Urinary bladder (tissue), 4 donors: ENCODE data around the gene NEK5. TPM values are rescaled to one million over a fixed set of nuclear protein-coding genes. Genes with fewer than 3 reads are reported as not detected.
"Not testable (repeated sequence)": the region's sequence is repeated elsewhere in the genome, so short reads cannot be mapped to it uniquely, and the experiment has no call there.

Experiments
- DNase-seq: peaks from one replicate; pipeline ENCODE4 v3.0.0-alpha.2; 2015; ENCODE audit errors: extremely low spot score
- H3K27ac ChIP-seq: one replicate; pipeline ENCODE4 v1.5.1; 2013; ENCODE audit warnings: low read depth, mild to moderate bottlenecking, moderate library complexity
- H3K36me3 ChIP-seq: one replicate; pipeline ENCODE4 v1.6.1; 2013; ENCODE audit warnings: mild to moderate bottlenecking, moderate library complexity; ENCODE audit not compliant: insufficient read depth
- H3K4me1 ChIP-seq: one replicate; pipeline ENCODE4 v1.6.1; 2013; ENCODE audit warnings: mild to moderate bottlenecking, moderate library complexity; ENCODE audit not compliant: insufficient read depth
- H3K4me3 ChIP-seq: one replicate; pipeline ENCODE4 v1.5.1; 2013; ENCODE audit warnings: low read depth, low read length
- WGBS: extraction: QIAGEN DNeasy Blood & Tissue Kit; methylation state at CpG from one replicate; pipeline ENCODE4 v1.1.7; 2013; 5-methylcytosine and 5-hydroxymethylcytosine counted together
- polyA plus RNA-seq: library from polyadenylated mRNA; stranded (reverse); fragments of 200-250 nt; gene quantifications from one replicate; pipeline ENCODE4 v1.2.3, GENCODE V29; 2013
- total RNA-seq: library from RNA; depleted of rRNA; stranded (reverse); fragments of >200 nt; gene quantifications from one replicate; pipeline ENCODE4 v1.2.3, GENCODE V29; 2014
- donor health status: healthy with polysubstance abuse.
- donor health status: healthy.

Gene NEK5
- total and polyA plus RNA-seq, 2 donors = 0.16 to 1.4 TPM

- WGBS = 22% methylated on average over 3 of the region's 3 CpGs
- DNase-seq = no peak
- Histone ChIP-seq H3K4me1 (no peaks in the 10 kb centered on the region), H3K27ac (no peak overlapping the region), H3K36me3 (no peaks in the 10 kb centered on the region), H3K4me3 (no peak overlapping the region)
These were observed 10.3 kb downstream of the NEK5 start for GRCh38 chr13:52118595-52118994.

GRCh38 chr13:52118095-52118494 lies 10.8 kb downstream of the NEK5 start:
- Histone ChIP-seq H3K36me3 (no peaks in the 10 kb centered on the region), H3K4me1 (no peaks in the 10 kb centered on the region)
- WGBS = 70% methylated on average over 2 of the region's 2 CpGs

GRCh38 chr13:52112591-52112990 lies 16.3 kb downstream of the NEK5 start:
- no peak overlapping the region for H3K4me3 ChIP-seq
- 41% methylated on average over 1 of the region's 1 CpG for WGBS
- no peaks in the 10 kb centered on the region for H3K4me1 ChIP-seq

More at GRCh38 chr13:52118095-52118494, 10.8 kb downstream of the NEK5 start:
- no peak for DNase-seq
- Histone ChIP-seq H3K27ac (no peak overlapping the region), H3K4me3 (no peak overlapping the region)

GRCh38 chr13:52109116-52109670 lies 19.7 kb downstream of the NEK5 start:
- Histone ChIP-seq H3K4me3 (no peak overlapping the region), H3K36me3 (no peaks in the 10 kb centered on the region), H3K4me1 (no peaks in the 10 kb centered on the region), H3K27ac (no peak overlapping the region)
- no peak for DNase-seq
- WGBS = 92% methylated on average over 1 of the region's 1 CpG

More at GRCh38 chr13:52112591-52112990, 16.3 kb downstream of the NEK5 start:
- Histone ChIP-seq H3K36me3 (no peaks in the 10 kb centered on the region), H3K27ac (no peak overlapping the region)
- no peak for DNase-seq

GRCh38 chr13:52105841-52106240 lies 23.0 kb downstream of the NEK5 start:
- no peak for DNase-seq
- 90% methylated on average over 1 of the region's 1 CpG for WGBS
- Histone ChIP-seq H3K36me3 (no peaks in the 10 kb centered on the region), H3K4me1 (no peaks in the 10 kb centered on the region), H3K4me3 (no peak overlapping the region), H3K27ac (no peak overlapping the region)

GRCh38 chr13:52104624-52105023 lies 24.2 kb downstream of the NEK5 start:
- H3K27ac ChIP-seq = no peak overlapping the region
- WGBS = 33% methylated on average over 1 of the region's 1 CpG
- H3K4me3 ChIP-seq = no peak overlapping the region
- H3K36me3 ChIP-seq = no peaks in the 10 kb centered on the region
- no peaks in the 10 kb centered on the region for H3K4me1 ChIP-seq
- no peak for DNase-seq

- Histone ChIP-seq H3K36me3 (no peaks in the 10 kb centered on the region), H3K27ac (no peak overlapping the region), H3K4me3 (no peak overlapping the region), H3K4me1 (no peaks in the 10 kb centered on the region)
- DNase-seq = no peak
- 84% methylated on average over 5 of the region's 5 CpGs for WGBS
These were observed 25.5 kb downstream of the NEK5 start for GRCh38 chr13:52103386-52103785.

GRCh38 chr13:52102423-52102822 lies 26.4 kb downstream of the NEK5 start:
- not testable (repeated sequence) for H3K4me1 ChIP-seq, H3K4me3 ChIP-seq, H3K36me3 ChIP-seq, H3K27ac ChIP-seq, DNase-seq
- 96% methylated on average over 3 of the region's 3 CpGs for WGBS

GRCh38 chr13:52097197-52097596 lies 31.7 kb downstream of the NEK5 start:
- Histone ChIP-seq H3K4me1 (no peaks in the 10 kb centered on the region), H3K36me3 (no peaks in the 10 kb centered on the region), H3K4me3 (no peak overlapping the region), H3K27ac (no peak overlapping the region)
- no peak for DNase-seq
- 86% methylated on average over 5 of the region's 5 CpGs for WGBS

GRCh38 chr13:52096748-52097147 lies 32.1 kb downstream of the NEK5 start:
- 78% methylated on average over 3 of the region's 3 CpGs for WGBS
- Histone ChIP-seq H3K4me3 (no peak overlapping the region), H3K36me3 (no peaks in the 10 kb centered on the region), H3K27ac (no peak overlapping the region), H3K4me1 (no peaks in the 10 kb centered on the region)
- no peak for DNase-seq

- WGBS = 97% methylated on average over 2 of the region's 2 CpGs
- Histone ChIP-seq H3K4me3 (no peak overlapping the region), H3K4me1 (no peaks in the 10 kb centered on the region)
These were observed 32.8 kb downstream of the NEK5 start for GRCh38 chr13:52096062-52096461.

GRCh38 chr13:52092087-52092486 lies 36.8 kb downstream of the NEK5 start:
- WGBS = 93% methylated on average over 2 of the region's 2 CpGs
- Histone ChIP-seq H3K4me1 (no peaks in the 10 kb centered on the region), H3K27ac (no peak overlapping the region), H3K36me3 (no peaks in the 10 kb centered on the region), H3K4me3 (no peak overlapping the region)
- no peak for DNase-seq

More at GRCh38 chr13:52096062-52096461, 32.8 kb downstream of the NEK5 start:
- Histone ChIP-seq H3K36me3 (no peaks in the 10 kb centered on the region), H3K27ac (no peak overlapping the region)
- DNase-seq = no peak

- Histone ChIP-seq H3K36me3 (no peaks in the 10 kb centered on the region), H3K27ac (no peak overlapping the region), H3K4me3 (no peak overlapping the region), H3K4me1 (no peaks in the 10 kb centered on the region)
- DNase-seq = no peak
- WGBS = 62% methylated on average over 2 of the region's 2 CpGs
These were observed 37.4 kb downstream of the NEK5 start for GRCh38 chr13:52091473-52091872.

GRCh38 chr13:52085421-52085820 lies 43.5 kb downstream of the NEK5 start:
- WGBS = 82% methylated on average over 2 of the region's 2 CpGs

GRCh38 chr13:52084981-52085380 lies 43.9 kb downstream of the NEK5 start:
- H3K36me3 ChIP-seq, H3K27ac ChIP-seq, H3K4me1 ChIP-seq, H3K4me3 ChIP-seq, DNase-seq: not testable (repeated sequence)
- WGBS = 90% methylated on average over 3 of the region's 3 CpGs

More at GRCh38 chr13:52085421-52085820, 43.5 kb downstream of the NEK5 start:
- no peaks in the 10 kb centered on the region for H3K4me1 ChIP-seq
- H3K4me3 ChIP-seq = no peak overlapping the region
- H3K36me3 ChIP-seq = no peaks in the 10 kb centered on the region
- H3K27ac ChIP-seq = no peak overlapping the region
- DNase-seq = no peak
